HCT116 (cell line): ENCODE data around the gene KRTAP5-3.

Experiments used
- POLR2A ChIP-seq: IDR thresholded peaks from 2 replicates; pipeline ENCODE4 v1.7.0; 2011; ENCODE audit warnings: borderline replicate concordance; ENCODE audit not compliant: insufficient read depth, insufficient read length; ENCODE audit errors: extremely low read depth
- SP1 ChIP-seq: IDR thresholded peaks from 2 replicates; pipeline ENCODE4 v1.6.1; 2012; ENCODE audit warnings: low read depth

- TF ChIP-seq POLR2A (no peak), SP1 (no peak)
These were observed 30.9 kb upstream of the KRTAP5-3 start for GRCh38 chr11:1639102-1639620.
